Muscle of back (tissue), 10 donors: ENCODE data around the gene KRTAP13-3. TPM values are rescaled to one million over a fixed set of nuclear protein-coding genes. Genes with fewer than 3 reads are reported as not detected.

Source experiments
- polyA plus RNA-seq, 10 donors: library from polyadenylated mRNA; unstranded; fragments of 120-200 nt; gene quantifications; one replicate each; pipeline ENCODE4 v1.2.1, GENCODE V29; 2013; ENCODE audit not compliant: insufficient read length in 10 of 10

KRTAP13-3 gene
- polyA plus RNA-seq, 10 donors, result not detected

Other genes with a start within 250 kb of the KRTAP13-3 start
- 1 to 10 TPM in 2 of 10 donors, not detected in 8; 3.2 to 6.4 TPM for gene CLDN8, start 209.8 kb downstream of the KRTAP13-3 start, polyA plus RNA-seq
- gene KRTAP24-1, start 143.0 kb downstream of the KRTAP13-3 start, polyA plus RNA-seq, result not detected
- not detected for gene KRTAP25-1, start 136.4 kb downstream of the KRTAP13-3 start, polyA plus RNA-seq
- gene KRTAP26-1, start 105.6 kb downstream of the KRTAP13-3 start, polyA plus RNA-seq, result not detected
- gene KRTAP27-1, start 88.2 kb downstream of the KRTAP13-3 start, polyA plus RNA-seq, result not detected
- not detected for gene KRTAP23-1, start 77.3 kb downstream of the KRTAP13-3 start, polyA plus RNA-seq
- not detected for gene KRTAP13-2, start 53.7 kb downstream of the KRTAP13-3 start, polyA plus RNA-seq
- gene KRTAP13-1, start 29.9 kb downstream of the KRTAP13-3 start, polyA plus RNA-seq, result not detected
- gene KRTAP13-4, start 4.3 kb upstream of the KRTAP13-3 start, polyA plus RNA-seq, result not detected
- gene KRTAP15-1, start 14.3 kb upstream of the KRTAP13-3 start, polyA plus RNA-seq, result not detected
- gene KRTAP19-1, start 54.4 kb upstream of the KRTAP13-3 start, polyA plus RNA-seq, result not detected
- not detected for gene KRTAP19-2, start 61.5 kb upstream of the KRTAP13-3 start, polyA plus RNA-seq
- gene KRTAP19-3, start 66.1 kb upstream of the KRTAP13-3 start, polyA plus RNA-seq, result not detected
- not detected for gene KRTAP19-4, start 71.2 kb upstream of the KRTAP13-3 start, polyA plus RNA-seq
- not detected for gene KRTAP19-5, start 76.2 kb upstream of the KRTAP13-3 start, polyA plus RNA-seq
- gene KRTAP19-6, start 115.9 kb upstream of the KRTAP13-3 start, polyA plus RNA-seq, result not detected
- not detected for gene KRTAP19-7, start 135.4 kb upstream of the KRTAP13-3 start, polyA plus RNA-seq
- not detected for gene KRTAP22-2, start 164.5 kb upstream of the KRTAP13-3 start, polyA plus RNA-seq
- gene KRTAP6-3, start 166.5 kb upstream of the KRTAP13-3 start, polyA plus RNA-seq, result not detected
- gene KRTAP6-2, start 173.0 kb upstream of the KRTAP13-3 start, polyA plus RNA-seq, result not detected
- gene KRTAP22-1, start 175.2 kb upstream of the KRTAP13-3 start, polyA plus RNA-seq, result not detected
- not detected for gene KRTAP6-1, start 188.0 kb upstream of the KRTAP13-3 start, polyA plus RNA-seq
- not detected for gene KRTAP20-1, start 190.5 kb upstream of the KRTAP13-3 start, polyA plus RNA-seq
- not detected for gene KRTAP20-4, start 194.7 kb upstream of the KRTAP13-3 start, polyA plus RNA-seq
- not detected for gene KRTAP20-2, start 209.3 kb upstream of the KRTAP13-3 start, polyA plus RNA-seq
- not detected for gene KRTAP20-3, start 216.9 kb upstream of the KRTAP13-3 start, polyA plus RNA-seq